ENCODE data around the gene GDAP1L1. TPM values are rescaled to one million over a fixed set of nuclear protein-coding genes. Genes with fewer than 3 reads are reported as not detected.
A peak's percentile ranks its signal among the peaks of the same experiment; 100 is the strongest.

The GDAP1L1 gene
- total RNA-seq, 2 experiments from 2014 or later: 0.18 TPM; not detected in 1

DNA sequence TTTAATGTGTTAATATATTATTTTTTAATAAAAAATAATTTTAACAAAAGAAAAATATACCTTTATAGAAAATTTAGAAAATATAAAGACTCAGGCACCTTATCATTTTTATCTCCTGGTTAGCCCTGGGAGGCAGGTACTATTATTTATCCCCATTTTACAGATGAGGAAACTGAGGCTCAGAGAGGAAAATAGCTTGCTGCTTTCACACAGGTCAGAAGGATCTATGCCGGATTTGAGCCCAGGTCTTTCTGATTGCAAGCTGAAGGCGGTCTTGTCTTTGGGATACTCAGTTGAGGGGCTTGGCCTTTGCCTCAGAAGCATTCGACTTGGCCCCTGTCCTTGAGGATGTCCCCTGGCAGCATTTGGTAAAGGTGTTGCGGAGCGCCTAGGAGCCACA is 25.1 kb upstream of the GDAP1L1 start:
- CTCF ChIA-PET: interaction anchor here (6.1 kb wide), 1 partner anchor 88 kb away, joined by 37 read pairs; the partner anchor contains the start of gene FITM2
- POLR2A ChIA-PET: no interaction called here

DNA sequence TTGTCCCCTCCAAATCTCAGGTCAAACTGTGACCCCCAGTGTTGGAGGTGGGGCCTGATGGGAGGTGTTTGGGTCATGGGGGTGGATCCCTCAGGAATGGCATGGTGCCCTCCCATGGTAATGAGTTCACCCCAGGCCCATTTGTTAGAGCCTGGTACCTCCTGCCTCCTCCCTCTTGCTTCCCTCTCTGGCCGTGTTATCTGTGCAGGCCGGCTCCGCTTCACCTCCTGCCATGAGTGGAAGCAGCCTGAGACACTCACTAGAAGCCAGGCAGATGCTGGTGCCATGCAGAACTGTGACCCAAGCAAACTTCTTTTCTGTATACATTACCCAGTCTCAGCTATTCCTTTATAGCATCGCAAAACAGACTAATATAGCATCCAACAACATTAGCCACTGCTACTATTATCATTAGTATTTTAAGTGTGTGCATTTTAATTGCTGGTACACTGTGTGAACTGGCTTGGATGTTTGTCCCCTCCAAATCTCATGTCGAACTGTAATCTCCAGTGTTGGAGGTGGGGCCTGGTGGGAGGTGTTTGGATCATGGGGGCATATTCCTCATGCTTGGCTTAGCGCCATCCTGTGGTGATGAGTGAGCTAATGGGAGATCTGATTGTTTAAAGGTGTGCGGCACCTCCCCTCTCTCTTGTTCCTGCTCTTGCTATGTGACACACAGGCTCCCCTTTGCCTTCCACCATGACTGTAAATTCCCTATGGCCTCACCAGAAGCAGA is 24.3 kb upstream of the GDAP1L1 start:
- Mint-ChIP-seq H3K27ac (peak overlapping the region; percentile 5), H3K4me1 (ENCODE audit: low read depth) (peaks cover 31% of the 10 kb centered on the region), H3K9me3 (no peaks in the 10 kb centered on the region), H3K36me3 (ENCODE audit: low read depth) (no peaks in the 10 kb centered on the region), H3K4me3 (no peak overlapping the region), H3K27me3 (no peaks in the 10 kb centered on the region)
- ATAC-seq: no peak
- POLR2A ChIA-PET: no interaction called here
- intact Hi-C loops (cut with micrococcal nuclease): no loop called here
- CTCF ChIA-PET: interaction anchor here (6.1 kb wide), 1 partner anchor 88 kb away, joined by 37 read pairs; the partner anchor contains the start of gene FITM2
- TF ChIP-seq, protein P1, sequence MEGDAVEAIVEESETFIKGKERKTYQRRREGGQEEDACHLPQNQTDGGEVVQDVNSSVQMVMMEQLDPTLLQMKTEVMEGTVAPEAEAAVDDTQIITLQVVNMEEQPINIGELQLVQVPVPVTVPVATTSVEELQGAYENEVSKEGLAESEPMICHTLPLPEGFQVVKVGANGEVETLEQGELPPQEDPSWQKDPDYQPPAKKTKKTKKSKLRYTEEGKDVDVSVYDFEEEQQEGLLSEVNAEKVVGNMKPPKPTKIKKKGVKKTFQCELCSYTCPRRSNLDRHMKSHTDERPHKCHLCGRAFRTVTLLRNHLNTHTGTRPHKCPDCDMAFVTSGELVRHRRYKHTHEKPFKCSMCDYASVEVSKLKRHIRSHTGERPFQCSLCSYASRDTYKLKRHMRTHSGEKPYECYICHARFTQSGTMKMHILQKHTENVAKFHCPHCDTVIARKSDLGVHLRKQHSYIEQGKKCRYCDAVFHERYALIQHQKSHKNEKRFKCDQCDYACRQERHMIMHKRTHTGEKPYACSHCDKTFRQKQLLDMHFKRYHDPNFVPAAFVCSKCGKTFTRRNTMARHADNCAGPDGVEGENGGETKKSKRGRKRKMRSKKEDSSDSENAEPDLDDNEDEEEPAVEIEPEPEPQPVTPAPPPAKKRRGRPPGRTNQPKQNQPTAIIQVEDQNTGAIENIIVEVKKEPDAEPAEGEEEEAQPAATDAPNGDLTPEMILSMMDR (IDR thresholded peaks at IDR 0.05): no peak
- peak; percentile 26 for DNase-seq

More for the DNA sequence above, 25.1 kb upstream of the GDAP1L1 start:
- peaks cover 39% of the 10 kb centered on the region for H3K4me1 Mint-ChIP-seq (ENCODE audit: low read depth)
- no peaks in the 10 kb centered on the region for H3K27me3 Mint-ChIP-seq
- H3K36me3 Mint-ChIP-seq (ENCODE audit: low read depth): no peaks in the 10 kb centered on the region
- H3K27ac Mint-ChIP-seq: no peak overlapping the region
- intact Hi-C loops (cut with micrococcal nuclease): no loop called here
- ATAC-seq (no peak), DNase-seq (no peak)
- H3K4me3 Mint-ChIP-seq: no peak overlapping the region
- TF ChIP-seq, protein P1 (IDR thresholded peaks at IDR 0.05): no peak
- H3K9me3 Mint-ChIP-seq: no peaks in the 10 kb centered on the region

DNA sequence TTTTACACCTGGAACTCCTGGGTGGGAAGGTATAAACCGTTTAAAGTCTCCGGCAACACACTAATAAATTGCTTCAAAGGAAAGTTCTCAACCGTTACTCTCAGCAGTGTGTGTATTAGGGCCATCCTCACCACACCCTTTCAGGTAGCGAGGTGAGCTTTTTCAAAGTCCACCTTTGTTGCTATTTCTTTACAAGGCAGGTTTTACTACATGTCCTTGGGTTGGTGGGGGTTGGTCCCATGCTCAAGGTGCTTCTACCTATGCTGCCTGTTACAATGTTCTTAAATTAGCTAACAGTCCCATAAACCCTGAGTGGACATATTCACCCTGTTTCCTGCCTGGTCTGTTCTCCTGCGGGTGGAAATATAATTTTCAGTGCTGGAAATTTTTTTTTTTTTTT is 23.4 kb upstream of the GDAP1L1 start:
- CTCF ChIA-PET: interaction anchor here (1.3 to 6.1 kb wide), 3 partner anchors 10 to 87 kb away, joined by 3 to 37 read pairs (median 4); partner anchors contain the start of gene FITM2

DNA sequence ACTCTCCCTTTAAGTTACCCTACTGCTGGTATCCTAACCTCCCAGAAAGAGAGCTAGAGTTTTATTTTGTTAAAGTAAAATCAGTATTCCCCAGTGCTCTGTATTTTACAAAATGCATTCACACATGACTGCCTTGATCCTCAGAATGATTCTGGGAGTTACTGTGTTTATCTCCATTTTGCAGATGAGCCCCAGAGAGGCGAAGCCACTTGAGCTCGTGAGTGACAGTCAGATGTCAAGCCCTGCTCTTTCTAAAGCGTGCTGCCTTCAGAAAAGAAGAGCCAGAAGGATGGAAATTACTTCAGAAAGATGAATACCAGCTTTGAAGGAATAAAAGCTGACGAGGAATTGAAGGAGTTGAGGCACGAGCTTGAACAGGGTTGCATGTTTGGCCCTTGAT is 22.5 kb upstream of the GDAP1L1 start:
- TF ChIP-seq, protein P1 (IDR thresholded peaks at IDR 0.05): no peak
- Mint-ChIP-seq H3K27me3 (no peaks in the 10 kb centered on the region), H3K27ac (no peak overlapping the region), H3K4me3 (no peak overlapping the region), H3K36me3 (ENCODE audit: low read depth) (no peaks in the 10 kb centered on the region), H3K4me1 (ENCODE audit: low read depth) (peaks cover 12% of the 10 kb centered on the region), H3K9me3 (no peaks in the 10 kb centered on the region)
- CTCF ChIA-PET: interaction anchor here (1.2 to 6.1 kb wide), 6 partner anchors 8 to 160 kb away, joined by 3 to 37 read pairs (median 4); partner anchors contain the start of gene FITM2
- intact Hi-C loops (cut with micrococcal nuclease): no loop called here
- DNase-seq (no peak), ATAC-seq (no peak)
- POLR2A ChIA-PET: no interaction called here

More for the DNA sequence above, 23.4 kb upstream of the GDAP1L1 start:
- TF ChIP-seq, protein P1 (IDR thresholded peaks at IDR 0.05): no peak
- ATAC-seq (no peak), DNase-seq (no peak)
- H3K27me3 Mint-ChIP-seq: no peaks in the 10 kb centered on the region
- H3K27ac Mint-ChIP-seq: no peak overlapping the region
- no peaks in the 10 kb centered on the region for H3K36me3 Mint-ChIP-seq (ENCODE audit: low read depth)
- peaks cover 22% of the 10 kb centered on the region for H3K4me1 Mint-ChIP-seq (ENCODE audit: low read depth)
- POLR2A ChIA-PET: no interaction called here
- no peak overlapping the region for H3K4me3 Mint-ChIP-seq
- no peaks in the 10 kb centered on the region for H3K9me3 Mint-ChIP-seq
- intact Hi-C loops (cut with micrococcal nuclease): no loop called here
